Jurkat, Clone E6-1 (cell line): ENCODE measurements around the gene PRKCB.

Source experiments
- DNase-seq: peaks from one replicate; pipeline ENCODE4 v3.0.0-alpha.2; 2011; ENCODE audit warnings: low read depth, low spot score
- H3K4me3 ChIP-seq: 2 replicates; pipeline ENCODE4 v1.5.1; 2011; ENCODE audit warnings: mild to moderate bottlenecking, low read length, control low read depth, moderate library complexity

PRKCB gene

DNA sequence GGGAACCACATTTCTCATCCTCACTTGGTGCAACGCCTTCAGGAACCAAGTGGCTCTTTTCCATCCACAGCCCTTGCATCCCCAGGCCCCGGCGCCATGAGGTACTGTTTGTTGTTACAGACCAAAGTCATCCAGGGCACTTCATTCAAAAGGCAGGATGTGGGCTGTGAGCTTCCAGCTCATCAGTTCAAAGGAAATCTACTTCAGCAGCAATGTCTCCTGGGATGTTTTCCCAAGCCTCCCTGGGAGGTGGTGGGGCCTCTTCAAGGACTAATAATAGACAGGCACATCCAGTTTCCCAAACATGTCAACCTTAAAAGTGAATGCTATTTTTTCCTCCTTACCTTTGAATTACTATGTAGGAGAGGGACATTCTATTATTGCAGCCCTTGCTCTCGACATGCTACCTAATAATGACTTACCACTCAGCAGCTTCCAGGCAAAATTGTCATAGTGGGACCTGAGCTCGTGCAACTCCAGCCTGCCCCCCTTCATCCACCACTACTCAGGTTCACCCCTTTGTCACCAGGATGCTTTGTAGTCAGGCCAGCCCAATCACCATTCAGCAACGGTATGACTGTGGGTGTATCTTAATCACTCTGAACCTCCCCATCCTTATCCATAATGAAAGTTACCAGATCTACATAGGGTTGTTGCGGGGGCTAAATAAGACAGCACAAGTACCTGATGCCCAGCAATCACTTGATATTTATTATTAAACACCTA is 1.7 kb upstream of the PRKCB start:
- peak; percentile 60 for DNase-seq
- no peak overlapping the region for H3K4me3 ChIP-seq

DNA sequence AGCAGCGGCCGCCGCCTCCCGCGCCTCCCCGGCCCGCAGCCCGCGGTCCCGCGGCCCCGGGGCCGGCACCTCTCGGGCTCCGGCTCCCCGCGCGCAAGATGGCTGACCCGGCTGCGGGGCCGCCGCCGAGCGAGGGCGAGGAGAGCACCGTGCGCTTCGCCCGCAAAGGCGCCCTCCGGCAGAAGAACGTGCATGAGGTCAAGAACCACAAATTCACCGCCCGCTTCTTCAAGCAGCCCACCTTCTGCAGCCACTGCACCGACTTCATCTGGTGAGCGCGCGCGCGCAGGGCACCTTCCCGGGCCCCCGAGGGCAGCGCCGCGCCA is 258 bp downstream of the PRKCB start:
- peak overlapping the region; percentile 57 for H3K4me3 ChIP-seq
- DNase-seq, result no peak

DNA sequence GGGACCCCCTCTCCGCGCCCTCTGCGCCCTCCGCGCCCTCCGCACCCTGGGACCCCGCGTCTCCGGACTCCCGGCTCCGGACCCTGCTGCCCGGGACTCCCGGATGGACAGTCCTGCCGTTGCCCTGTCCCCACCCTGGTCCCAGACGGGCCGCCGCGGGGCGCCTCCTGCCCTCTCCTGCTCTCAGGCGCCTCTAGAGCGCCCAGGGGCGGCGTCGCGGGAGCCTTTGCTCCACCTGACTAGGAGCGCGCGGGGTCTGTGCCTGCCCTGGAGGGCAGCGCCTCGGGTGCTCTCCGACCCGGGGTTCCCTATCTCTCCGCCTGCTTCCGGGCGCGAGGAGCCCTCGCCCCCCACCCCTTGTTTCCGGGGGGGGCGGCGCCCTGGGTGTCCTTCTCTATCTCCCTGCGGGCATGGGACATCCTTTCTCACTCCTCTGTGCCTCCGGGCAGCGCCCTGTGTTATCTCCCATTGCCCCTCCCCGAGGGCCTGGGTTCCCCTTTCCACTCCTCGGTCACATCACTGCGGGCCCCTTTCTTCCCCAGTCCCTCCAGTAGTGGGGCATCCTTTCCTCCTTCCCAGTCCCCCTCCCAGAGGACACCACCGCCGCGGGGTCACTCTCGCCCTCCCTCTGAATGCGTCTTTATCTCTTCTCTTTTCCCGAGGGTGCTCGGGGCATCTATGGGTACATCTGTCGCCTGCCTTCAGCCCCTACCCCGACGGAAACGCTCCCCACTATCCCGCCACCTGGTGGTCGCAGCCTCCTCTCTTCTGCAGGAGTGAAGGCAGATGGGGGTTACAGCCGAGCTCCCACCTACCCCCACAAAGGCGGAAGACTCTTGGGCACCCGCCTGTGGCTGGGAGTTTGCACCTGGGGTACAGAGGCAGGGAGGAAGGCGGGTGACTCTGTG is 875 bp downstream of the PRKCB start:
- peak; percentile 77 for DNase-seq
- H3K4me3 ChIP-seq, result peak overlapping the region; percentile 57

DNA sequence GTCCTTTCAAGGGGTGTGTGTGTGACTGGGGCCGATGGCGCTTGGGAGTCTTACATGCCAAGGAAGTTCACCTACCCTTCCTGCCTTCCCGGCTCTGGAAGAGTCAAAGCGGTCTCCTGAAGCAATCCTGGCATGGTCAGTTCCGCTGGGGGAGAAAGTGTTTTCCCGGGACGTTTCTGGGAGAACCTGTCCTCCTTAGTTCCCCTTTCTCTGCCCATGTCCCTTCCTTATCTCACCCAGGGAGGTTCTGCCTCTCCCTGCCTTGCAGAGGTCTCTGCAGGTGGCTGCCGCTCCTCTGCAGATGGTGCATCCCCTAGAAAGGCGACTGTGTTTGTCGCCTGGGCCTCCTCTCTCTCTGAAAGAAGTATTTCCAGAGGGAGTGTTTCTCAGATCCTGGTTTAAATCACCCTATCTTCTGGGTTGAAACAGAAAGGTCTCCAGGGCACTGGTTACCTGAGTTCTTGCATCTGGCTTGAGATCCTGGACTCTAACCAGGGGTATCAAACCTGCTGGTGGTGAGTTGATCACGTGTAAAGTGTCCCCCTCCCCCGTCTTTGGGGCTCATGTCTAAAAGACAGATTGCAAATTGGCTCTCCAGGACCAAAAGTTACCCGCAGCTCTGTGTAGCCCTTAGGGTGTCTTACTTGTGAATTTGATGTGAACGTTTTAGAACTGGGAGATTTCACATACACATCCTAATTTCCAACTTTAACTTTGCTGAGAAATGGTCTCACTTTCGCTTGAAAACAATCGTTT is 1.9 kb downstream of the PRKCB start:
- H3K4me3 ChIP-seq, result peak overlapping the region; percentile 57
- DNase-seq, result no peak

DNA sequence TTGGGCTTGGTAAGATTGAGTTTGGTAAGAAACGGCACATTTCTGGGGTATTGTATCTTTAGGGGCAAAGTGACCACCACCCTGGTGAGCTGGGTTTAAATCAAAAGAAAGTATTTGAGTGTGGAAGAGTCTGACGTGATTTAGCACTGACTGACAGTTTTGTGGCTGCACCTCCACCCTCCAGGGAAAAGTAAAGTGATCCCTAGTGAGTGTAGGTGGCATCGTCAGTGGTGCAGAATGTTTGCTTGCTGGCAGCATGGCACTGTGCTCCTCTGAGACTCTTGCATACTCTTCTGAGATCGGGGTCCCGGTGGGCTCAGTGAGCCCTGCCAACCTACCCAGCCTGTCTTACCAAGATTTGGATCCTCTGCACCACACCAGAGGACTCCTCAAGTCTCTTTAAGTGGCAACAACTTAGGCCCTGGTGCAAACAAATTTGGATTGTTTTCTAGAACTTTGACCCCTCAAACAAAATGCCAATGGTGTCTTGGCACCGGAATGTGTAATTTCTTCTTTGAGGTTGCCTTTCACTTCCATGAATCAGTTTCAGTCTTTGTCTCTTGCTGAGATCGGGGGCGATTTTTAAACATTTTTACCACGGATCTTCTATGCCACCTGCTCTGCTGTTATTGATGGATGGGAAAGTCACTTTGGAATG is 2.8 kb downstream of the PRKCB start:
- no peak overlapping the region for H3K4me3 ChIP-seq
- DNase-seq, result no peak

DNA sequence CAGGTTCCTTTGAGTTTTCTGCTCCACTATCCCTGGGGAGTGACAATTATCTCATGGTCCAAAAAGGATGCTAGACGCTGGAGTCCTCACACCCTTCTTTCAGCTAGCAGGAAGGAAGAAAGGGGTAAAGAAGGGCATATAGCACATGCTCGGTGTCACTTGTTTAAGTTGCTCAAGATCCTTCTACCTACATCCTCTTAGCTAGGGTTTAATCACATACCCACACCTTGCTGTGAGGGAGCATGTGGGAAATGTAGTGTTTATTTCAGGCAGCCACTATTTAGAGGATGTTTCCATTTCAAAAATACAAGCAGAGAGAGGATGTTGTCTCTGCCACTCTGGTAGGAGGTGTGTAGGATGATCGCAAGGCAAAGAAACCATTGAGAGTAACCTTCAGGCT is 4.5 kb downstream of the PRKCB start:
- H3K4me3 ChIP-seq, result no peak overlapping the region
- DNase-seq, result no peak

DNA sequence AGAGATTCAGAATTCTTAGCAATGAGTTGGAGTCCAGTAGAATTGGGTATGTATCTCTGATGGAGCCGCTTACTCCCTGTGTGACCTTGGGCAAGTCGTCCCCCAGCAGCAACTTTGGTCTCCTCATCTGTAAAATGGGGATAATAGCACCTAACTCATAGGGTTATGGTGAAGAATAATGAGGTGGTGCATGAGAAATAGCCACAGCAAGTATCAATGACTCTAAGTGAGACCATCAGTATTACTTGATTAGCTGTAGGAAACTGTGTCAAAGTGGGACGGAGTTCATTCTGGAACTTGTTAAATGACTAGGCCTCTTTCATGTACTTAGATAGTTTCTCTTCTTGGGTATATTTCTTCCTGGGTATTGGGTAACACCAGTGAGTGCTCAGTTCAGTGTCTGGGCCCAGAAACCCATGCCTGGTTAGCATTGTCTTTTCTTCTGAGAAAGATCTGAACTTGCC is 6.4 kb downstream of the PRKCB start:
- H3K4me3 ChIP-seq, result no peak overlapping the region
- no peak for DNase-seq

DNA sequence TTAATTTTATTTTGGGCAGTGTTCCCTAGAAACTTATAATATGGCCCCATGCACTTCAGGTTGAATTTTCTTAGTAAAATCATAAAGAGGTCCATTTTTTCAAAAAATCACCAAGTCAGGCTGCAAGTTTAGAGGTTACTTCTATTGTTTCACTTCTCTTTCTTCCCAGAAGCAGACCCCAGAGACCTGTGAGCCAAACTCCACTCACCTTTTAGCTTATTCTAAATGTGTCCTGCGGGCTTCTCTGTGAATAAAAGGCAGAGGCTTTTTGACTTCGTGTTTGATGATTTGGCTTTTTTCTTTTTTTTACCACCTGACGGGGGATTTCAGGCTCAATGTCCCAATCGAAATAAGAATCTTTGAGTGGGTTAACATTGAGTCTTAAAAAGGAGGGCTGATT is 7.4 kb downstream of the PRKCB start:
- no peak for DNase-seq
- no peak overlapping the region for H3K4me3 ChIP-seq

DNA sequence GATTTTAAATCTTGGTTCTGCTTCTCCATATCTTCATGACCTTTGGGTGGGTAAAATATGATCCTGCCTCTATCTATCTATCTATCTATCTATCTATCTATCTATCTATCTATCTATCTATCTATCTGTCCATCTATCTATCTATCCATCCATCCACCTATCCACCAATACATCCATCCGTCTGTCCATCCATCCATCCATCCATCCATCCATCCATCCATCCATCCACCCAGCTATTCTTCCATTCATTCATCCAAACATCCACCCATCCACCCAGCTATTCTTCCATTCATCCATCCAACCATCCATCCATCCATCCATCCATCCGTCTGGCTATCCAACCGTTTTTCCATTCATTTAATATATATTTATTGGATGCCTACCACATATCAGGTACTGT is 11.5 kb downstream of the PRKCB start:
- H3K4me3 ChIP-seq, result no peak overlapping the region
- DNase-seq, result no peak

DNA sequence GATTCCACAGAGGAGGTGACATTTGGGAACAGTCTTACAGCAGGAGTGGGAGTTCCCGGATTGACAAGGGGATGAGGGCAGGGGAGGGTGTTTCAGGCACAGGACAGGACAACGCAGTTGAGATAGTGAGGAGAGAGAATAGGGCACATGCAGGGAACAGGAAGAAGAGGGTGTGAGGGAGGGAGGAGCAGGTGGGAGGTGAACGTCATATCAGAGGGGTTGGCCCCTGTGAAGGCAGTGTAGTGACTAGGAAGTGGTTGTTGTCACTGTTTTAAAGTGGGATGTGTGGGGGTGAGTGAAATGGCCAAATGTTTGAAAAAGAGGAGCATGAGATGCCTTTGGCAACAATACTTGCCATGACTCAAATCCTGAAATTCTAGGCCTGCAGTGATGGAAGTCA is 12.2 kb downstream of the PRKCB start:
- H3K4me3 ChIP-seq, result no peak overlapping the region
- peak; percentile 85 for DNase-seq

DNA sequence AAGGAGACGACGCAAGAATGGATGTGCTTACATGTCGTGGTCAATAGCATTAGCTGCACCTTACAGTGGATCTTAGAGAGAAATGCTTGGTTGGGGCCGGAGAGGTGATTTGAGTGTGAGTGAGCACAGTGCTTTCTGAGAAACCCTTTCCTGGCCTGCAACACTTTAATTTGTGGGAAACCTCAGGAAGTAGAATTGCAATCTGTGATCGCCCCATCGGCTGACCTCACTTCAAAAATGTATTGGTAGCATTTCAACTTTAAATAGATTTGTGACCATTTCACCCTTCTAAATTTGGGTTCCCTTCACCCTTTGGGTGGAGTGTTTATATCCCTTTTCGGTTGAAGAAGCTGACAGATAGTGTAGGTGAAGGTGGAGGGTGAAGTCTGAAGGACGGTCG is 13.2 kb downstream of the PRKCB start:
- H3K4me3 ChIP-seq, result no peak overlapping the region
- no peak for DNase-seq

DNA sequence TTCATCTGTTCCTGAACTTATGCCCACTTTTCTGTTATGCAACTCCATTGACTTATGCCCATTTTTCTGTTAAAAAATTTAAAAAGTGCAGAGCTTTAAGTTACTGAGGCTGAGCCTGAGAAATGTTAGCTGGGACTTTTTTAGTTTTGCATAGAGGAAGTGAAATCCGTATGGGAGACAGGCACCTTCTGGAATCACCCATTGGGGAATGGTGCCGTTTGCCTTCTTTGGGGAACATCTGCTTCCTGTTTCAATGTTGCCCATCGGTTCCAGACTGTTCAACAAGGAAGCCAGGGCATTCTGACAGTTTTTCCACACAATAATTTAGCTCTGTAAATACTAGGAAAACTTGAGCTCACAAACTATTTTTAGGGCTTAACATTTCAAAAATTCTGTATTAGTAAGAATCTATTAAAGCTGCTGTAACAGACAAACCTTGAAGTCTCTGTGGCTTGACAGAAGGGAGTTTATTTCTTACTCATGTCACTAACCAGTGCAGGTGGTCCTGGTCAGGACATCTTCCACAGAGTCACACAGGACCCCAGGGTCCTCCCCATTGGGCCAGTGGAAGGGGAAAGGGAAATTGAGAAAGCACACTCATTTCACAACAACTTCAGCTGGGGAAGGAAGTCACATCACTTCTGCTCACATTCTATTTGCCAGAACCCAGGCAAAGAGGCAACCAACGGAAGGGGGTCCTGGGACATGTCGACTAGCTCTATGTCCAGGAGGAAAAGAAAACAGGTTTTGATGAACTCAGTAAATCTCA is 17.2 kb downstream of the PRKCB start:
- no peak overlapping the region for H3K4me3 ChIP-seq
- no peak for DNase-seq

DNA sequence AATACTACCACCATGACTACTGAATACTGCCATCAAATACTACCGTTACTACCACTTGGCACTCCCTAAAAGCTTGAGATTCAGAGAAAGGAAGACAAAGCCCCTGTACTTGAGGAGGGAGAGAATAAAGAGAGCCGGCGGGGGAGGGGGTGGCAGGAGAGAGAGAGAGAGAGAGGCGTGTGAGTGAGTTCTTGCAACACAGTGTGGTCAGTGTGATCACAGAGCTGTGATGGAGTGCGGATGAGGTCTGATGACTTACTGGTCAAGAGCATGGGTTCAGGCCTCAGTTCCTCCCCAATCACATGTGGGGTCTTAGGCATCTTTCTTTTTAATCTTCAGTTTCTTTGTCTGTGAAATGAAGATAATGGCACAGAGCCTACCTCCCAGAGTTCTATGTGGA is 19.2 kb downstream of the PRKCB start:
- no peak overlapping the region for H3K4me3 ChIP-seq
- no peak for DNase-seq

DNA sequence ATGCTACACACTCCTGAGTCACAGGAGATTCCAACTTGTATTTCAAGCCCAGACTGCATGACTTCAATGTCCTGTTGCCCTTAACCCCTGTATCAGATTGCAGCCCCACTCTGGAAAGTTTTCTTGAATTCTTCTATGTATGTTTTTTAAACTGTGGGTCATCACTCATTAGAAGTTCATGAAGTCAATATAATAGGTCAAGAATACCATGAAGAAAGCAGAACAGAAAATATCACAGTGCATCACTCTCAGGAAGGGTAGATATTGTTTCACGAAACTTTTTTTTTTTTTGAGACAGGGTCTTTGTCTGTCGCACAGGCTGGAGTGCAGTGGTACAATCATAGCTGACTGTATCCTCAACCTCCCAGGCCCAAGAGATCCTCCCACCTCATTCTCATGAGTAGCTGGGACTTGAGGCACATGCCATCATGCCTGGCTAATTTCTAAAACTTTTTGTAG is 20.5 kb downstream of the PRKCB start:
- no peak for DNase-seq
- no peak overlapping the region for H3K4me3 ChIP-seq

DNA sequence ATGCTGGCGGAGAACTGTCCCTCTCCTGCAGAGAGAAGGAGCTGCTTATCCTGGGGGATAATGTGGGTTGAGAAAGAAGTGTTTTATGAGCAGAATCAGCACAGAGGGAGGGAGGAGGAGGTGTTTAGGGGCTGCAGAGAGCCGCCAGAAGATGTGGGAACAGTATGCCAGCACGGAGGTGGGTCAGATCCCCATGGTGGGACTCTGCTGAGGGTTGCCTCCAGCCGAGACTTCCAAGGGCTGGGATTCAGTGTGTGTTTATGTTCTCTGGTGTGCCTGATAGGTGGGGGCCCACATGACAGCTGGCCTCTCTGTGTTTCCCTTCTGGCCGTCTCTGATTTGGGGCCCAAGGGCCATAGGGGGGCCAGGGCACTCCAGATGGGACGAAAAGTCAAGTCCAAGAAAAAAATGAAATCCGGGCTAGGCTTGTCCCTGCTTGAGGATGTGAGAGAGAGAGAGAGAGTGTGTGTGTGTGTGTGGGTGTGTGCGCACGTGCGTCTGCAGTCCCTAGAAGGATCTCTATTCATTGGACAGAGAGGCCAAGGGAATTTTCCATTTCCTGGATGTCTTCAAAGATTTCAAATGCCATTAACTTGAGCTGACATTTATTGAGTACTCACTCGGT is 21.6 kb downstream of the PRKCB start:
- no peak overlapping the region for H3K4me3 ChIP-seq

DNA sequence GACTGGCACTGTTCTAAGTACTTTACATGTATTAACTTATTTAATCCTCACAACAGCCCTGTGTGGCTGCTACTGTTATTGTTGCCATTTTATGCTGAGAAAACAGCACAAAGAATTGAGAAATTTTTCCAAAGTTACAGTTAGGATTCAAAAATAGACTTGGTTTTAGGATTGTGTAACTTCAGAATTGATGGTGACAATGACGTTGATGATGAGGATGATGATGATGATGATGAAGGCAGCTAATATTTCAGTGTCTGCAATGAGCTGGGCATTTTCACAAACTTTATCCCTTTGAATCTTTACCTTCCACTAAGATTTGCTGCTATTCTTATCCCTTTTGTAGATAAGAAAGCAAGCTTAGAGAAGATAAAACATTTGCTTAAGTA is 22.1 kb downstream of the PRKCB start:
- no peak for DNase-seq

More for the DNA sequence above, 21.6 kb downstream of the PRKCB start:
- DNase-seq, result no peak

DNA sequence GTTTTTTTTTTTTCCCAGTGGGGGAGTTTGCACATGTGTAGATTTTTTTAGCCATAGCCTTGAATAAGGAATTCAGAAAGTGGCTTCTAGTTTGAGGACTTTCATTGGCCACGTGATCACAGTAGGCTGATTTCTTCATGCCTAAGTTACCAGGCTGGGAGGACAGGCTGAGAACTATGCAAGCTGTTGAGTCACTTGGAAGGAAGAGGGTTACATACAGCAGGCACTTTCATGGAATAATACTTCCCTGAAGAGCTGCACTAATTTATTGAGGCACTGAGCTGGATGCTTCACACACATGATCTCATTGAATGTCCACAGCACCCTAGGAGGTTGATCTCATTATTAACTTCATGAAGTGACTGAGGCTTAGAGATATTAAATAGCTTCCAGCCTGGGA is 22.8 kb downstream of the PRKCB start:
- DNase-seq, result no peak
- no peak overlapping the region for H3K4me3 ChIP-seq

More for the DNA sequence above, 22.1 kb downstream of the PRKCB start:
- no peak overlapping the region for H3K4me3 ChIP-seq

DNA sequence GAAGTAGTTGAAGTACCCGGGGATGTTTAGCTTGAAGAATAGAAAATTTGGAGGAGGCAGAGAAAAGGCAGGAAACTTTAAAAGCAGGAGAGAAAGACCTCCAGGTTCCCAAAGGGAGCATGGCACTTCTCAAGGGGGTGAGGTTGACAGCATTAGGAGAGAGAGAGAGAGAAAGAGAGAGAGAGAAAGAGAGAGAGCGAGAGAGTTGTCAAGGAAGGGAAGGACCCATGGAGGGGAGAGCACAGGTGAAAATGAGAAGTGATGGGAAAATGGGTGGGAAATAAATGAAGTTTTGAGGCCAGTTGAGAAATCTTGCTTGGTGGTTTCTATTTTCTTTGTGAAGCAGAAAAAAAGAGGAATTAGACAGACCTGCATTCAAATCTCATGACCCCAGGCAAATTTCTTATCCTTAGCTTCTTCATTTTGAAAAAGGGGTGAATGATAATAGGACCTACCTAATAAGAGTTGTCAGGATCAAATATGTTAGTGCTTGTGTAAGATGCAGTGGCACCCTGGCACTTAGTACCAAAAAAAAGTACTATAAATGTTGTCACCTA is 24.0 kb downstream of the PRKCB start:
- no peak overlapping the region for H3K4me3 ChIP-seq
- DNase-seq, result no peak
